ENCODE measurements around the gene DMRT1. TPM values are rescaled to one million over a fixed set of nuclear protein-coding genes. Genes with fewer than 3 reads are reported as not detected.

DMRT1 gene
- total RNA-seq, 2 donors from 2014 or later = not detected

- no peak overlapping the region for H3K4me3 Mint-ChIP-seq
- no peak overlapping the region for H3K9ac ChIP-seq (ENCODE audit: extremely low read depth, low read length, poor library complexity, severe bottlenecking)
- 62 to 83% methylated on average over 3 to 8 of the region's 10 CpGs for WGBS, 2 experiments (ENCODE audit: insufficient coverage in 1 of 2, insufficient read length in 1 of 2)
- no peaks in the 10 kb centered on the region for H3K9me3 ChIP-seq (ENCODE audit: control insufficient read depth, low read length)
- no peak overlapping the region for H3K27ac Mint-ChIP-seq
- H3K27me3 ChIP-seq (ENCODE audit: control insufficient read depth, insufficient read depth, low read length, poor library complexity, severe bottlenecking) = no peaks in the 10 kb centered on the region
- H3K4me1 ChIP-seq (ENCODE audit: control insufficient read depth, insufficient read depth, low read length) = no peaks in the 10 kb centered on the region
- no peaks in the 10 kb centered on the region for H3K36me3 Mint-ChIP-seq (ENCODE audit: low read depth)
- no peaks in the 10 kb centered on the region for H3K36me3 ChIP-seq (ENCODE audit: control insufficient read depth, insufficient read depth, low read length)
- no peaks in the 10 kb centered on the region for H3K4me1 Mint-ChIP-seq
- no peak for DNase-seq
- H3K27me3 Mint-ChIP-seq (ENCODE audit: insufficient read depth) = peaks cover 8% of the 10 kb centered on the region
- no peak for TF ChIP-seq CTCF (conservative IDR thresholded peaks at IDR 0.05)
- no peak overlapping the region for H3K27ac ChIP-seq (ENCODE audit: low read depth, low read length)
- H3K4me3 ChIP-seq (ENCODE audit: low read length) = no peak overlapping the region
- H3K9me3 Mint-ChIP-seq = no peaks in the 10 kb centered on the region
Observed at GRCh38 chr9:875119-875962, 33.8 kb downstream of the DMRT1 start.

- Histone ChIP-seq H3K4me3 (ENCODE audit: low read length) (no peak overlapping the region), H3K9me3 (ENCODE audit: control insufficient read depth, low read length) (no peaks in the 10 kb centered on the region), H3K27ac (ENCODE audit: low read depth, low read length) (no peak overlapping the region), H3K36me3 (ENCODE audit: control insufficient read depth, insufficient read depth, low read length) (no peaks in the 10 kb centered on the region), H3K27me3 (ENCODE audit: control insufficient read depth, insufficient read depth, low read length, poor library complexity, severe bottlenecking) (no peaks in the 10 kb centered on the region), H3K9ac (ENCODE audit: extremely low read depth, low read length, poor library complexity, severe bottlenecking) (no peak overlapping the region), H3K4me1 (ENCODE audit: control insufficient read depth, insufficient read depth, low read length) (no peaks in the 10 kb centered on the region)
- no peaks in the 10 kb centered on the region for H3K4me1 Mint-ChIP-seq
- 75 to 93% methylated on average over 3 to 4 of the region's 4 CpGs for WGBS, 2 experiments (ENCODE audit: insufficient coverage in 1 of 2, insufficient read length in 1 of 2)
- H3K9me3 Mint-ChIP-seq = no peaks in the 10 kb centered on the region
- no peaks in the 10 kb centered on the region for H3K36me3 Mint-ChIP-seq (ENCODE audit: low read depth)
- H3K27ac Mint-ChIP-seq = no peak overlapping the region
- H3K4me3 Mint-ChIP-seq = no peak overlapping the region
- DNase-seq = no peak
- no peak for TF ChIP-seq CTCF (conservative IDR thresholded peaks at IDR 0.05)
- peaks cover 7% of the 10 kb centered on the region for H3K27me3 Mint-ChIP-seq (ENCODE audit: insufficient read depth)
Observed at GRCh38 chr9:876425-876824, 34.9 kb downstream of the DMRT1 start.

- TF ChIP-seq CTCF (conservative IDR thresholded peaks at IDR 0.05) = no peak
- Mint-ChIP-seq H3K9me3 (no peaks in the 10 kb centered on the region), H3K27me3 (ENCODE audit: insufficient read depth) (peaks cover 8% of the 10 kb centered on the region), H3K27ac (no peak overlapping the region), H3K36me3 (ENCODE audit: low read depth) (no peaks in the 10 kb centered on the region), H3K4me1 (peaks cover 4% of the 10 kb centered on the region), H3K4me3 (no peak overlapping the region)
- H3K27ac ChIP-seq (ENCODE audit: low read depth, low read length) = no peak overlapping the region
- H3K27me3 ChIP-seq (ENCODE audit: control insufficient read depth, insufficient read depth, low read length, poor library complexity, severe bottlenecking) = no peaks in the 10 kb centered on the region
- H3K4me1 ChIP-seq (ENCODE audit: control insufficient read depth, insufficient read depth, low read length) = no peaks in the 10 kb centered on the region
- 85 to 100% methylated on average over 3 to 5 of the region's 5 CpGs for WGBS, 2 experiments (ENCODE audit: insufficient coverage in 1 of 2, insufficient read length in 1 of 2)
- no peak for DNase-seq
- H3K9ac ChIP-seq (ENCODE audit: extremely low read depth, low read length, poor library complexity, severe bottlenecking) = no peak overlapping the region
- H3K9me3 ChIP-seq (ENCODE audit: control insufficient read depth, low read length) = no peaks in the 10 kb centered on the region
- H3K4me3 ChIP-seq (ENCODE audit: low read length) = no peak overlapping the region
- no peaks in the 10 kb centered on the region for H3K36me3 ChIP-seq (ENCODE audit: control insufficient read depth, insufficient read depth, low read length)
Observed at GRCh38 chr9:878239-878638, 36.7 kb downstream of the DMRT1 start.

Data from endodermal cell (in vitro differentiated cells).